GM12801 (cell line): ENCODE data around the gene UBE2G2.

ENCODE experiments used
- CTCF ChIP-seq: IDR thresholded peaks from one replicate; pipeline ENCODE4 v1.5.1; 2011; ENCODE audit warnings: control low read depth; ENCODE audit not compliant: insufficient read length; ENCODE audit errors: extremely low read depth

Gene UBE2G2

GRCh38 chr21:44800103-44800502 is 1.5 kb downstream of the UBE2G2 start:
- no peak for TF ChIP-seq CTCF

GRCh38 chr21:44799646-44800045 is 2.0 kb downstream of the UBE2G2 start:
- TF ChIP-seq CTCF, result no peak

DNA sequence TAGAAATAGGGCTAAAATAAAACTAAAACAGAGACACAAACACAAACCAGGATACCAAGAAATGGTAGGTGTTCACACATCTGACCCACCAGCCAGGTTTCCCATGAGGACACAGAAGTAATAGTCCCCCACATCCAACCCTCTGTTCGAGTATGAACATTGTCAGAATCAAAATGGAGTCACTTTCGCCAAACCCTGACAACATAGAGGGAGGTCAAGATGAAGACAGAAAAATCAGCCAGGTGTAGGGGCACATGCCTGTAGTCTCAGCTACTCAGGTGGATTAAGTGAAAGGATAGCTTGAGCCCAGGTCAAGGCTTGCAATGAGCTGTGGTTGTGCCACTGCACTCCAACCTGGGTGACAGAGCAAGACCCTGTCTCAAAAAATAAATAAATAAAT is 3.8 kb downstream of the UBE2G2 start:
- no peak for TF ChIP-seq CTCF

GRCh38 chr21:44795342-44795741 is 6.3 kb downstream of the UBE2G2 start:
- TF ChIP-seq CTCF, result no peak

- TF ChIP-seq CTCF, result no peak
Measured at GRCh38 chr21:44793592-44794374, 7.8 kb downstream of the UBE2G2 start.

GRCh38 chr21:44792702-44793591 is 8.7 kb downstream of the UBE2G2 start:
- TF ChIP-seq CTCF, result no peak

DNA sequence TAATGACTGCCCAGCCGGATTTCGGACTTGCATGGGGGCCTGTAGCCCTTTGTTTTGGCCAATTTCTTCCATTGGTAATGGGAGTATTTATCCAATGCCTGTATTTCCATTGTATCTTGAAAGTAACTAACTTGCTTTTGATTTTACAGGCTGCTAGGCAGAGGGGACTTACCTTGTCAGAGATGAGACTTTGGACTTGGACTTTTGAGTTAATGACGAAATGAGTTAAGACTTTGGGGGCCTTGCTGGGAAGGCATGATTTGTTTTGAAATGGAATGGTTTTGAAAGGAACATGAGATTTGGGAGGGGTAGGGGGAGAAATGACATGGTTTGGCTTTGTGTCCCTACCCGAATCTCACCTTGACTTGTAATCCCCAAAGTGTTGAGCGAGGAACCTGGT is 9.6 kb downstream of the UBE2G2 start:
- no peak for TF ChIP-seq CTCF
